Stimulated activated CD4-positive, alpha-beta T cell treated with anti-CD3 and anti-CD28 coated beads, Interleukin-1b, Interleukin-23, amount 100 ng/mL, for 24 hours (primary cell): Measurements from ENCODE around the gene IL13RA2.

Experiments used
- DNase-seq, 4 experiments: peaks; one replicate each; pipeline ENCODE4 v3.0.0-alpha.2; 2020; ENCODE audit warnings: low read depth in 4 of 4, low spot score in 1 of 4

The IL13RA2 gene

DNA sequence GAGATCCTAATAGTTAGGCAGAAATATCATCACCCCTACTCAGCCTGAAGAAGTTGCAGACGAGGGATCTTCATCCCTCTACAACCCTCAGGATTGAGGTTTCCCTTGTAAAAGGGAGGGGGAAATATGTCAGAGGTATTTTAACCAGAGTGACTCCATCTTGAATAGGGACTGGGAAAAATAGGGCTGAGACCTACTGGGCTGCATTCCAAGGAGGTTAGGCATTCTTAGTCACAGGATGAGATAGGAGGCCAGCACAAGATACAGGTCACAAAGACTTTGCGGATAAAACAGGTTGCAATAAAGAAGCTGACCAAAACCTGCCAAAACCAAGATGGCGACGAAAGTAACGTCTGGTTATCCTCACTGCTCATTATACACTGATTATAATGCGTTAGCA lies 17.5 kb downstream of the IL13RA2 start:
- DNase-seq: no peak

DNA sequence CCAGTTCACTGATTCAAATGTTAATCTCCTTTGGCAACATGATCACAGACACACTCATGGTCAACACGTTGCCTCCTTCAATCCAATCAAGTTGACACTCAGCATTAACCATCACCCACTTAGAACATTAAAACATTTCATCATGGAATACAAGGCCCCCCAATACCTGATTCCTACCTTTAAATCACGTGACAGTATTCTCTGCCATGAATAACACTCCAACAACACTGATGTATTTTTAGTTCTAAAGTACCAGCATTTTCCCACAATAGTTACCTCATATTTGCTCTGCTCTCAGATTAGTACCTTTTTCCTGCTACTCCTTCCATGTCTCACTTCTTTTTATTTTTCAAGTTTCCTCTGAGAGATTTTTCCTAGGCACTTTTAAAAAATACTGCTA lies 19.6 kb downstream of the IL13RA2 start:
- no peak for DNase-seq

DNA sequence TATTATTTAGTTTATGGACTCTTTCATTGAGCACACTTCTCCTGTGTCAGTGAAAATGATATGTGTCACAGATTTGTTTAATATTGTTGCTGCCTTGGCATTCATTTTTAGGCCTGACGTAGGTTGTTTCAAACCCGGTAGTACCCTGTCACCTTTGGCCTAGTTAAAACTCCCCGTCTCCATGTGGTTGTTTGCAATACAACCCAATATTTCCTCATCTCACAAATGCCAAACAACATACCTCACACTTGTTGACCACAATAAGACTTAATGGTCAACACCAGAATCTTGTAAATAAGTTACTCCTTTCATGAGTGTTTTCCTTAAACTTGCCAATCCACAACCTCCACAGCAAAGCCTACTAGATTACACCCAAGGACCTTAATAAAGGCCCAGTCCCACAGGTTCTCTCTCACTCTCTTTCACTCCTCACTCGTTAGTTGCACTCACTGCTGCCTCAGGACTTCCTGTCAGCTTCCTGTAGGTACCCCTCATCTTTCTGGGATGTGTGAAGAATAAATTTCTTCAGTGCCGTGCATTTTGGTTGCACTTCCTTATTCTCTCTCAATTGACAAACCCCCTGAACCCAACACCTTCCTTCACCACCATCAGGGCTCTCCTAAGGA lies 31.3 kb downstream of the IL13RA2 start:
- no peak for DNase-seq

DNA sequence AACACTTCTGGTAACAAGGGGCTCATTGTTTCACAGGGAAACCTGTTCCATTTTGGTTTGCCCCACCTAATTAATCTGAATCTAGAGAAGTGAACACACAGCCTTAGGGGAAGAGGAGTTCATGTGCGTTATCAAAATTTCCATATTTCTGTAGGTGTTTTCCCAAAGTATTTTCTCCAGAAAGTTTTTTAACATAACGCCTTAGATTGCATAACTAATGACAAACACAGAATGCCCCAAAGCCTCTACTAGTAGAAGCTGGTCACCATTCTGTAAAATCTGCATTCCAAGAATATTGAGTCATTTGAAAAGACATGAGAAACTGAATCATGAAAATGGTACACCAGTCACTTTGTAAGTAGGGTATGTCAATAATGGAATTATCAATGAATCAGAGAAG lies 41.1 kb downstream of the IL13RA2 start:
- DNase-seq: no peak

DNA sequence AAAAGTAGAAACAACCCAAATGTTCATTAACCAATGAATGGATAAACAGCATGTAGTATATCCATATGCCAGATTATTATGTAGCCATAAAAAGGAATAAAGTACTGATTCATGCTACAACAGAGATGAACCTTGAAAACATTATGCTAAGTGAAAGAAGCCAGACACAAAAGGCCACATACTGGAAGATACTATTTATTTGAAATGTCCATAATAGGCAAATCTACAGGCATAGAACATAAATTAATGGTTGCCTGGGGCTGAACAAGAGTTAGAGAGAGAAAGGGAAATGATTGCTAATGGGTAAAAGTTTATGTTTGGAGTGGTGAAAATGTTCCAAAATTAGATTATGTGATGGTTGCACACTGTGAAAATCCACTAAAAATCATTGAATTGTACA lies 44.4 kb downstream of the IL13RA2 start:
- DNase-seq: no peak

DNA sequence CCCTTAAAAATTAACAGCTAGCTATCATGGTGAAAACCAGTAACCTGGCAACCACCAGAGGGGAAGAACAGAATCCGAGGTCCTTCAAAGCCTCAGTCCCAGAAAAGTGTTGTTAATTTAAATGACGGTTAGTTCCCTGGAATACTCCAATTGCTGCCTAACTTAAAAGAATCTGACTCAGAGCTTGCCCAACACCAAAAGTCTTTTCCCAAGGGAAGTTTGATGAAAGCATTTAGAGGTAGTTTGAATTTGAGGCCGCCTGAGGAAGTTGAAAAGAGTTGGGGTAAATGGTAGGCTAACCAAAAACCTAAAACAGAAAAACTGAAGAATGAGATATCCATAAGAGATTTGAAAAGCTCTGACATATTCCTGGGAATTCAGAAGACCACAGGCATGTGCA lies 46.6 kb downstream of the IL13RA2 start:
- DNase-seq: no peak

DNA sequence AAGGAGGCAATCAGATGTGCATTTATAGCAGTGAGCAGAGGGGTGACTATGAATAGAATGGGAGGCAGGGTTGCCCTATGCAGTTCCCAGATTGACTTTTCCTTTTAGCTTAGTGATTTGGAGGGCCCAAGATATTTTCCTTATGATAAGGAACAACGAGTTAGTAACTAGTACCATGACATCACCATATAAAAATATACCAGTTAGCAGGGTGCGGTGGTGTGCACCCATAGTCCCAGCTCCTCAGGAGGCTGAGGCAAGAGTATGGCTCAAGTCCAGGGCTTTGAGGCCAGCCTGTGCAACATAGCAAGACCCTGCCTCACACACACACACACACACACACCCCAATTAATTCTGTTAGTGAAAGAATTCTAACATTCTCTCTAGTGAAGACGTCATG lies 53.0 kb downstream of the IL13RA2 start:
- DNase-seq: no peak

DNA sequence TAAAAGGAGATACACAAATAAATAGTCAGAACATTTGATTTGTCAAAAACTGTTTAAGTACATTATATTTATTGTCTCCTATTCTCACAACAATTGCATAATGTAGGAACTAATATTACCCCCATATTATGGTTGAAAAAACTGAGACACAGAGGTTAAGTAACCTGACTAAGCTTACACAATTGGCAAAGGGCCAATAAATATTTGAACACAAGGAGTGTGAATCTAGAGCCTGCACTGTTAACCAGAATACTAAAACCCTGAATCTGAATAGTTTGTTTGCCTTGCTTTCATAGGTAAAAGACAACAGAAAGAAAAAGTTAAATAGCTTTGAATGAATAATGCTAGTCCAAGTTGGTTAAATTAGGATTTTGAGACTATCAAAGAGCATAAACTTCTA lies 55.2 kb downstream of the IL13RA2 start:
- DNase-seq: no peak

DNA sequence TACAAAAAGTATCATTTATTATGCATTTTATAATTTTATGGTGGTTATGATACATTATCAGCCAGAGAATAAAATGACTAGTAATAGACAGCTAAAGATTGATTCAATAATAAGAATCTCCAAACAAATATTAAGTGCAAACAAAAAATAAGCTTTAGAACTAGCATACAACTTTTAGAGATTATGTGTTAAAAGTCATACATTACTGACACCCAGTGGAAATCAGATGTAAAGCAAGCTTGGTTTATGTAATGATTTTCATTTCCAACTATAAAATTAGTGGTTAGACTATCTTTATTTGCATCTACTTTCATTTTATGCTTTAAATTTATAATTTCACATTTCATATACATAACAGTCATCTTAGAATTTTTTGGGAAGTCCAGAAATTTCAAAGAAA lies 57.7 kb downstream of the IL13RA2 start:
- no peak for DNase-seq
